Keratinocyte (primary cell): ENCODE measurements around the gene SLC2A9. TPM values are rescaled to one million over a fixed set of nuclear protein-coding genes. Genes with fewer than 3 reads are reported as not detected.

Experiments
- DNase-seq: peaks from one replicate; pipeline ENCODE4 v3.0.0-alpha.2; 2011; ENCODE audit warnings: low read depth, missing footprints, low spot score
- FAIRE-seq: peaks from 2 replicates; lab custom pipeline; 2011; peaks lifted over from hg19 to GRCh38; lab: Jason Lieb, UNC
- H2AFZ ChIP-seq: 2 replicates; pipeline ENCODE4 v1.6.0; 2012; ENCODE audit warnings: low read length, control low read depth, inconsistent platforms; ENCODE audit not compliant: control insufficient read depth
- H3K27ac ChIP-seq: 2 replicates; pipeline ENCODE4 v1.5.1; 2011; ENCODE audit warnings: low read length; ENCODE audit not compliant: control insufficient read depth, insufficient read depth
- H3K27me3 ChIP-seq: 3 replicates; pipeline ENCODE4 v1.6.0; 2011; ENCODE audit warnings: low read length; ENCODE audit not compliant: control insufficient read depth, insufficient read depth; ENCODE audit errors: extremely low read depth
- H3K36me3 ChIP-seq, 2 experiments: 2 replicates in 1 of 2; 3 replicates in 1 of 2; pipeline ENCODE4 v1.5.1; 2011; ENCODE audit warnings: low read length in 2 of 2, mild to moderate bottlenecking in 1 of 2; ENCODE audit not compliant: control insufficient read depth in 2 of 2, insufficient read depth in 2 of 2; ENCODE audit errors: extremely low read depth in 1 of 2
- H3K4me1 ChIP-seq: 3 replicates; pipeline ENCODE4 v1.5.1; 2011; ENCODE audit warnings: low read length; ENCODE audit not compliant: control insufficient read depth, insufficient read depth; ENCODE audit errors: extremely low read depth
- H3K4me2 ChIP-seq: 3 replicates; pipeline ENCODE4 v1.6.0; 2011; ENCODE audit warnings: low read depth, low read length; ENCODE audit not compliant: control insufficient read depth, insufficient read depth; ENCODE audit errors: extremely low read depth
- H3K4me3 ChIP-seq, 3 experiments: fragments of 200-600 bp in 1 of 3; sonication (generic) in 1 of 3; 2 replicates in 2 of 3; 3 replicates in 1 of 3; pipeline ENCODE4 v1.5.1; 2011 to 2016; ENCODE audit warnings: low read length in 3 of 3, mild to moderate bottlenecking in 3 of 3, control low read depth in 2 of 3, inconsistent platforms in 1 of 3, low read depth in 1 of 3, mixed read lengths in 1 of 3, mixed run types in 1 of 3, moderate library complexity in 1 of 3; ENCODE audit not compliant: control insufficient read depth in 2 of 3, insufficient read depth in 2 of 3; ENCODE audit errors: extremely low read depth in 1 of 3
- H3K79me2 ChIP-seq: 2 replicates; pipeline ENCODE4 v1.6.0; 2012; ENCODE audit warnings: low read length; ENCODE audit not compliant: control insufficient read depth, insufficient read depth
- H3K9ac ChIP-seq: 3 replicates; pipeline ENCODE4 v1.6.0; 2011; ENCODE audit warnings: low read length; ENCODE audit not compliant: control insufficient read depth, insufficient read depth; ENCODE audit errors: extremely low read depth
- H3K9me1 ChIP-seq: 3 replicates; pipeline ENCODE4 v1.6.0; 2011; ENCODE audit warnings: low read length; ENCODE audit not compliant: control insufficient read depth, insufficient read depth; ENCODE audit errors: extremely low read depth
- H3K9me3 ChIP-seq: 2 replicates; pipeline ENCODE4 v1.5.1; 2012; ENCODE audit warnings: low read depth, low read length; ENCODE audit not compliant: control insufficient read depth
- H4K20me1 ChIP-seq: 3 replicates; pipeline ENCODE4 v1.6.0; 2011; ENCODE audit warnings: low read length; ENCODE audit not compliant: control insufficient read depth, insufficient read depth; ENCODE audit errors: extremely low read depth
- EZH2 ChIP-seq: IDR thresholded peaks from one replicate; pipeline ENCODE4 v1.6.1; 2012; ENCODE audit warnings: inconsistent platforms, mild to moderate bottlenecking, low read length, moderate library complexity
- dilution Hi-C: fragments of 300-500 bp; cut with MboI; formaldehyde crosslinking; loops from one replicate; pipeline ENCODE4 v1.7.0; 2020; ENCODE audit warnings: low sequenced_read_pairs; ENCODE audit not compliant: extremely low pct_ligation_motif_present
- polyA plus RNA-seq, 5 experiments: library from polyadenylated mRNA; depleted of rRNA in 3 of 5; stranded (reverse) in 3 of 5; stranded (forward) in 1 of 5; unstranded in 1 of 5; fragments of >200 nt; gene quantifications; 1 replicate in 1 of 5; 2 replicates in 3 of 5; 3 replicates in 1 of 5; pipeline versions ENCODE4 v1.2.1 to v1.2.3, GENCODE V29; 2011 to 2012; ENCODE audit warnings: missing spikeins in 2 of 5, low read depth in 1 of 5, low replicate concordance in 1 of 5
- TF ChIP-seq, protein P1 (sequence below), 3 experiments: IDR thresholded peaks in 1 of 3; conservative IDR thresholded peaks in 1 of 3; optimal IDR thresholded peaks in 1 of 3; 2 replicates in 2 of 3; 3 replicates in 1 of 3; pipeline versions ENCODE3 to v1.5.1; 2011; ENCODE audit warnings: low read length in 3 of 3, mild to moderate bottlenecking in 3 of 3, moderate library complexity in 2 of 3, control low read depth in 1 of 3, inconsistent platforms in 1 of 3; ENCODE audit not compliant: insufficient read depth in 2 of 3; ENCODE audit errors: extremely low read depth in 1 of 3

Gene SLC2A9
- polyA plus RNA-seq, 1 donor (not counting 4 experiments of a cell fraction or from before 2014, with no cell fraction given) = 37.3 TPM

DNA sequence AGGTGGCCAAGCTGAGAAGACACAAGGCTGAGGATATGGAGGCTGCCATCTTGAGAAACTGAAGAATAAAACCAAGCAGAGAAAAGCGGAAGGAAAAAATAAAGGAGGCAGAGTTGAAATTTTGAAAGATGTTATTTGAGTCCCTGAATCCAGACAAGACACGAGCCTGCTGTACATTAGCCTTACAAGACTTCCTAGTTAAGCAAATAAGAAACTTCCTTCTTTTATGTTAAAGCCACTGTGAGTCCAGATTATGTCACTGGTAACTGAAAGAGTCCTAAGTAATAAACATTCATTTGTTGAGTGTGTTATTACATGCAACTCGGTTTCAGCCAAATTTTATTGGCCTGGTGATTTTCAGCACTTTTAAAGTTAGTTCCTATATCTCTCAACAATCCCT lies 209.5 kb downstream of the SLC2A9 start:
- no peak overlapping the region for H3K4me3 ChIP-seq
- TF ChIP-seq EZH2 = no peak
- TF ChIP-seq, protein P1, sequence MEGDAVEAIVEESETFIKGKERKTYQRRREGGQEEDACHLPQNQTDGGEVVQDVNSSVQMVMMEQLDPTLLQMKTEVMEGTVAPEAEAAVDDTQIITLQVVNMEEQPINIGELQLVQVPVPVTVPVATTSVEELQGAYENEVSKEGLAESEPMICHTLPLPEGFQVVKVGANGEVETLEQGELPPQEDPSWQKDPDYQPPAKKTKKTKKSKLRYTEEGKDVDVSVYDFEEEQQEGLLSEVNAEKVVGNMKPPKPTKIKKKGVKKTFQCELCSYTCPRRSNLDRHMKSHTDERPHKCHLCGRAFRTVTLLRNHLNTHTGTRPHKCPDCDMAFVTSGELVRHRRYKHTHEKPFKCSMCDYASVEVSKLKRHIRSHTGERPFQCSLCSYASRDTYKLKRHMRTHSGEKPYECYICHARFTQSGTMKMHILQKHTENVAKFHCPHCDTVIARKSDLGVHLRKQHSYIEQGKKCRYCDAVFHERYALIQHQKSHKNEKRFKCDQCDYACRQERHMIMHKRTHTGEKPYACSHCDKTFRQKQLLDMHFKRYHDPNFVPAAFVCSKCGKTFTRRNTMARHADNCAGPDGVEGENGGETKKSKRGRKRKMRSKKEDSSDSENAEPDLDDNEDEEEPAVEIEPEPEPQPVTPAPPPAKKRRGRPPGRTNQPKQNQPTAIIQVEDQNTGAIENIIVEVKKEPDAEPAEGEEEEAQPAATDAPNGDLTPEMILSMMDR (optimal IDR thresholded peaks at IDR 0.05 in 1 of 3, IDR thresholded peaks at IDR 0.05 in 1 of 3, conservative IDR thresholded peaks at IDR 0.05 in 1 of 3; ENCODE audit: extremely low read depth in 1 of 3, insufficient read depth in 2 of 3, low read length in 3 of 3) = no peak
- no peak overlapping the region for H2AFZ ChIP-seq
- peaks cover 0 to 5% of the 10 kb centered on the region in 2 experiments for H3K36me3 ChIP-seq
- no peak overlapping the region for H3K4me2 ChIP-seq
- FAIRE-seq (no peak), DNase-seq (no peak)
- no peaks in the 10 kb centered on the region for H3K4me1 ChIP-seq
- no peaks in the 10 kb centered on the region for H3K27me3 ChIP-seq
- dilution Hi-C loops = no loop called here
- H4K20me1 ChIP-seq = no peaks in the 10 kb centered on the region
- no peaks in the 10 kb centered on the region for H3K9me3 ChIP-seq
- H3K79me2 ChIP-seq = no peaks in the 10 kb centered on the region
- H3K9ac ChIP-seq = no peak overlapping the region
- no peaks in the 10 kb centered on the region for H3K9me1 ChIP-seq
- no peak overlapping the region for H3K27ac ChIP-seq

DNA sequence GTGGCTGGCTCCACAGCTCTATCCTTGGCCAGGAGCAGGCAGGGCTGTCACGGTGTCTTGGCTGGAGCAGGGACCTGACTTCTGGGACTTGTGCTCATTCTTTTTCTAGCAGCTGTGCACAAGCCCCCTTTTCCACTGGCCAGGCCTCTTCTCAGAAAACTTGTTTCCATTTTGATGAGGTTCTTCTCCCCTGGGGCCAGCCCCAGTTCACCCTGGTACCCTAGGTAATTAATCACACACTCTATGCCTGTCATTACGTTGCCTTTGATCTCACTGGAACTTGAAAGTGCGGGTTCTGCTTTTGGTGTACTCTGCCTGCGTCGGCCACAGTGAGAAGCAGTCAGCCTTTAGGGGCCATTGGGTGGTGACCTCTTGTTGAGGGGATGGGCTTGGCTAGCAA lies 213.2 kb downstream of the SLC2A9 start:
- Histone ChIP-seq H3K27me3 (no peaks in the 10 kb centered on the region), H3K36me3 (peaks cover 0 to 2% of the 10 kb centered on the region in 2 experiments), H3K27ac (no peak overlapping the region), H3K4me1 (no peaks in the 10 kb centered on the region), H3K79me2 (no peaks in the 10 kb centered on the region), H3K9me3 (no peaks in the 10 kb centered on the region), H3K9ac (no peak overlapping the region), H4K20me1 (no peaks in the 10 kb centered on the region), H2AFZ (no peak overlapping the region), H3K9me1 (no peaks in the 10 kb centered on the region), H3K4me3 (no peak overlapping the region), H3K4me2 (no peak overlapping the region)
- no peak for TF ChIP-seq EZH2
- TF ChIP-seq, protein P1 (optimal IDR thresholded peaks at IDR 0.05 in 1 of 3, IDR thresholded peaks at IDR 0.05 in 1 of 3, conservative IDR thresholded peaks at IDR 0.05 in 1 of 3; ENCODE audit: extremely low read depth in 1 of 3, insufficient read depth in 2 of 3, low read length in 3 of 3) = no peak
- FAIRE-seq (no peak), DNase-seq (no peak)
- dilution Hi-C loops = no loop called here
